COR-L47 (cell line): Measurements from ENCODE around the gene SLC16A2.

ENCODE experiments used
- DNase-seq: peaks from one replicate; lab custom pipeline; 2025; lab: John Stamatoyannopoulos, UW

The SLC16A2 gene

GRCh38 chrX:74421036-74421739 lies at the start of gene SLC16A2:
SLC16A2 (plus strand) TSS chrX:74421493; CDS start chrX:74421638, 145 bp downstream.
- no peak for DNase-seq

- no peak for DNase-seq
These were observed 49.0 kb upstream of the SLC16A2 start for GRCh38 chrX:74372272-74372671.

DNA sequence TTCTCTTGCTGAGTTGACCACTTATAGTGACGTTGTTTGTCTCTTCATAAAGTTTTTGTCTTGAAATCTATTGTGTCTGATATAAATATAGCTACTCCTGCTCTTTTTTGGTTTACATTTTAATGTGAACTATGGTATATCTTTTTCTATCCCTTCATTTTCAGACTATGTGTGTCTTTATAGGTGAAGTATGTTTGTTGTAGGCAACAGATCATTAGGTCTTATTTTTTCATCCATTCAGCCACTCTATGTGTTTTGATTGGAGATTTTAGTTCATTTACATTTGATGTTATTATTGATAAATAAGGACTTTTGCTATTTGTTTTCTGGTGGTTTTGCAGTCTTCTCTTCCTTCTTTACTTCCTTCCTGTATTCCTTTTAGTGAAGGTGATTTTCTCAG lies 44.0 kb upstream of the SLC16A2 start:
- DNase-seq: no peak

DNA sequence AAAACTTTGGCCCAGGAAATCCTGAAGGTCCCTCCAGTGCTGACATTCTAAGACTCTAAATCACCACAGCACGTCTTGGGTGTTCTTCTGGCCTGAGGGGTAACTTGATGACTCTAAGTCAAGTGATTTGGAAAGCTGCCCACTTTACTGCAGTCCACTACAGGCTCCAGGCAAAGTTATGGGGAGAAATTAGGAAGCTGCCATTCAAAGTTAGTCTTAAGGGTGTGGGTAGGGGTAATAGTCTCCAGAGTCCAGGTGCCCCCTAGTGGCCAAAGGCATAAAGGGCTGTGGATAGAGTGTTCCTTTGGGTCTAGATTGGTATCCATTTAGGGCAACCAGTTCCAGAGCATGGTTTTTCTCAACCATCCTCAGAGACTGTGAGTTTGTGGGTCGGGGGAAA lies 38.7 kb upstream of the SLC16A2 start:
- no peak for DNase-seq

DNA sequence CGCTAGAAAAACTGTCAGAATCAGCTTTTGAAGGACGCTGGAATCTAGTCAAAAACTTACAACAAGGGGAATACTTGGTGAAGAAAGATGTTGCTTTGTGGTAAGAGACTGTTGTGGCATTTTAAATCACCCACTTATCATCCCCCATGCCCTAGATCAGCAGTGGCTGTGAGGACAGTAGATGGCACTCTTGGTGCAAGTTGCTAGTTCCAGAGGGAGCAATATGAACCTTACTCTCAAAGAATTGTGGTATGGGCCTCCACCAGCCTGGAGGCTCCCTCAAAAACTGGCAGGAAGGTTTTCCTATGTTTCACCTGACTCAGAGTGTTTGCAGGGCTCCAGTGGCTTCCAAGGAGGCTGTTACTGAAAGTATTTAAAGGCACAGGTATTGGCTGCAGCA lies 37.7 kb upstream of the SLC16A2 start:
- peak; percentile 5 for DNase-seq

- no peak for DNase-seq
These were observed 32.1 kb upstream of the SLC16A2 start for GRCh38 chrX:74389016-74389722.

GRCh38 chrX:74395556-74395955 lies 25.7 kb upstream of the SLC16A2 start:
- DNase-seq: no peak

DNA sequence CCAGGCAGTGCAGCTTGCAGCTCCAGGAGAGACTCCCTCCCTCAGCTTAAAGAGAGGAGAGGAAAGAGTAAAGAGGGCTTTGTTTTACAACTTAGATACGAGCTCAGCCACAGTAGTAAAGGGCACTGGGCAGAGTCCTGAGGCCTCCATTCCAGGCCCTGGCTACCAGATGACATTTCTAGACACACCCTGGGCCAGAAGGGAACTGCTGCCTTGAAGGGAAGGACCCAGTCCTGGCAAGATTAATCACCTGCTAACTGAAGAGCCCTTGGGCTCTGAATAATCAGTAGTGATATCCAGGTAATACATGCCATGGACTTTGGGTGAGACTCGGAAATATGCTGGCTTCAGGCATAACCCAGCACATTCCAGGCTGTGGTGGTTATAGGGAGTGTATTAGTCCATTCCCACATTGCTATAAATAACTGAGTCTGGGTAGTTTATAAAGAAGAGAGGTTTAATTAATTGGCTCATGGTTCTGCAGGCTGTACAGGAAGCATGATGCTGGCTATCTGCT lies 15.3 kb upstream of the SLC16A2 start:
- DNase-seq: no peak

DNA sequence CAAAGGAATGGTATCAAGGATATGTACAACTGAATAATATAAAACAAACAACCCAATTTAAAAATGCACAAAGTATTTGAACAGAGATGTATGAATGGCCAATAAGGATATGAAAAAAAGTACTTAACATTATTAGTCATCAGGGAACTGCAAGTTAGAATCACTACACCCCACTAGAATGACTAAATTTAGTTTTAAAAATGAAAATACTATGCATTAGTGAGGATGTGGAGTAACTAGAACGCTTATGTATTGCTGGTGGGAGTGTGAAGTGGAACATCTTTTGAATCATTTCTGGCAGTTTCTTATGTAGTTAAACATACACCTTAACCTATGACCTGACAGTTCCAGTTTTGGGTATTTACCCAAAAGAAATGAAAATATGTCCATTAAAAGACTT lies 13.0 kb upstream of the SLC16A2 start:
- DNase-seq: no peak

- no peak for DNase-seq
These were observed 1.5 kb upstream of the SLC16A2 start for GRCh38 chrX:74419864-74420195.

GRCh38 chrX:74420196-74421035 lies 877 bp upstream of the SLC16A2 start:
- DNase-seq: no peak

GRCh38 chrX:74421740-74422352 lies 553 bp downstream of the SLC16A2 start:
- DNase-seq: no peak

DNA sequence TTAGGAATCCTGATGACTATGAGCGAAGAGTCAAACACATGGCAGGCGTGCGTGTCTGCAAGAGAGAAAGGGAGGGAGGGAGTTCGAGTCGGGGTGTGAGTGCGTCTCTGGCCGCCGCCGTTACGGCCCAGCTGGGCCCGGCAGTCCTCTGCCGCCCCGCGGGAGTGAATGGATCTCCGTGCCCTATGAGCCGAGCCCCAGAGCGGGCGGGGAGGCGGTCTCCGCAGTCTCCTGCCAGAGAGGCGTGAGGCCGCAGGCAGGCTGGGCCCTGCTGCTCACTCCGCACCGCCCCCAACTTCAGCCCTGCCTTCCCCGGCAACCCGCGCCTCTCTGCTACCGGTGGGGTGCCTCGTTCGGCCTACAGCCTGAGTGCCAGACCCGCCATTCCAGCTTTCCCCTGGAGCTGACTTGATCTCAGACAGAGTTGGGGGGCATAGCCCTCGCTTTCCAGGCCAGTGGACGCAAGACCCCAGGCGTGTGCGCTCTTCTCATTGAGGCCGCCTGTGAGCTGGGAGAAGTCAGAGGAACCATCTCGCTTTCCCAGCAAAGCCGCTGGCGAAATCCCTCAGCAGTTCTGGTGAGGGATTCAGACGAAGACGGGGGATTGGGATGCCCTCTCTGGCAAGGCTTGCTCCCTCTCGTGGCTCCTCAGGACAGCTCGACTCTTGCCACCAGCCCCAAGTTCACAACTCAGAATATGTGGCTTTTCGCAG lies 1.4 kb downstream of the SLC16A2 start:
- no peak for DNase-seq

GRCh38 chrX:74423289-74423998 lies 2.2 kb downstream of the SLC16A2 start:
- no peak for DNase-seq

DNA sequence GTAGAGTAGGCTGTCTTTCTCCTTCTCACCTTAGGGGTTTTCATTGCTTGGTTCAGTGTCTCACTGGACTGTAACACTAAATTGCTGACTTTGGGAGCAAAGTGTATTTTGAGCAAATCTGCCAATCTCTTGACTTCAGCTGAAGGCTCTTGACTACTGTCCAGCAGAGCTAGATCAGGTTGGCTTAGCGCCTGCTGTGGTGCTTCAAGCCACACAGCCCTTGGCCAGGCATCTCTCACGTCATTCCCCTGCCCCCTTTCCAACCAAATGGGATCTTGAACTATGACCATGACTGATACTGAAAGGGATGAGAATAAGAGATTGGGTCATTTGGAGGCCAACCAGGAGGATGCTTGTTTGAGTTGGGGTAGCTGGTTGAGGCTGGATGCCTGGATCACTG lies 4.8 kb downstream of the SLC16A2 start:
- DNase-seq: no peak

DNA sequence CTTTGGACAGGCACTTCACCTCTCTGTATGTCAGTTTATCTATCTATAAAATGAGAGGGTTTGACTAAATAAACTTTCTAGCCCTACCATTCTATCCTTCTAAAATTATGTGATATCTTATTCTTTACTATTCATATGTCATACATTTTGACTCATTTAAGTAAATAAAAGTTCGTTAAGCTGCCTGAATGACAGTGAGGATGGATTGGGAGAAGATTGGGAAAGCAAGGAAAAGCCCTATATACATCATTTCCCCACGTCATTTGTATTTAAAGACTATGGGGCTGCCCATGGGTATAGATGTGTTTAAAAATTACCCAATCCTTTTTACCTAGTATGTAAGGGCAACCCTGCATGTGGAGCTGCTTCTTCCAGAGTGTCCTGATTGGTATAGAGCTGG lies 5.3 kb downstream of the SLC16A2 start:
- DNase-seq: no peak

DNA sequence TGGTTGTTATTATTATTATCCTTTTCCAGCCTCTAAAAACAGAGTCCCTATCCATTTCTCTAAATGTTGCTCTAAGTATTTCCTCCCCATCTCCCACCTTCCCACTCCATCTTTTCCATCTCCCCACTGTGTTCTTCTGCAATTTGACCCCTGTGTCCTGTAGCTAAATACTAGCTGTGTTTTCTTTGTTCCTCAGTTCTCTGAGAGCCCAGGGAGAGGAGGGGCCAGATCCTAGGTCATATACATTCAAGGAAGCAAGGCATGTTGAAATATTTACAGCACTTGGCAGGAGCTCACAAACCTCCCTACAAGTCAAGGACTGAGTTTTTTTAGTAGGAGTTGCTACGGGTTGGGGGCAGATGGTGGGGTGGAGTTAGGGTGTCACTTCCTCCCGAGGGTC lies 10.5 kb downstream of the SLC16A2 start:
- DNase-seq: no peak

- no peak for DNase-seq
These were observed 13.0 kb downstream of the SLC16A2 start for GRCh38 chrX:74434336-74434735.

GRCh38 chrX:74437530-74437929 lies 16.2 kb downstream of the SLC16A2 start:
- DNase-seq: no peak

DNA sequence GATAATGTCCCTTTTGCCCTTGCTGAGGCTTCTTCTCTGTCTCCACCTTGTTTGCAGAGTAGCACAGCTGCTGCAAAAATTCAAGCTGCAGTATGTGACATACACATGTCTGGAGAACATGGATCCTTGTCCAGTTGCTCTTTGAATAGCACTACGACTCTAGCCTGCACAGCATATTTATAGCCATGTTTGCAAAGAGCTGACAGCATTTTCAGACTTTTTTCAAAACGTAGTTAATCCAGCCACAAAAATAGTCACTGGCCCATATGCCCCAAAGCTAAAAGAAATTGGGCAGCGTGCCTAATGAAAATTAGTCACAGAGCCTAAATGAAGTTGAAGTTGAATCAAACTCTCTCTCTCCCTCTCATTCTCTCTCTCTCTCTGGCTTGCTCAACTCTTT lies 17.5 kb downstream of the SLC16A2 start:
- DNase-seq: no peak

DNA sequence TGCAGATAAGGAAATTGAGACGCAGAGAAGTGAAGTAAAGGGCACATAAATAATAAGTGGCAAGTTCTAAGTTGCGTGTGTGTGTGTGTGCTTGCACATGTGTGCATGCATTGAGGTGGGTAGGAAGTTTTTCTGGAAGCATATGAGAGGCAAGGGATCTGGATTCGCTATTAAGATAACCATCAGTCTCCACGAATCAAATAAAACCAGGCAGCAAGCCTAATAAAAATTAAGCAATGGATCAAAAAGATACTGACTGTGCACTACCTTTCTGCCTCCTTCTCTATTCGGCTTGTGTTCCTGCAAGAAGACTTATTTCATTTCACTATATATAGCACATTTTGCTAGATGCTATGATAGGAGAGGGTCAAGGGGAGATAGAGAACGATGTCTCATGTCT lies 23.8 kb downstream of the SLC16A2 start:
- DNase-seq: no peak
